ENCODE results near the gene CMC2. TPM values are rescaled to one million over a fixed set of nuclear protein-coding genes. Genes with fewer than 3 reads are reported as not detected.

CMC2 gene
- polyA plus RNA-seq, 1 donor (not counting 4 experiments of a cell fraction or from before 2014, with no cell fraction given), result 91.8 TPM

DNA sequence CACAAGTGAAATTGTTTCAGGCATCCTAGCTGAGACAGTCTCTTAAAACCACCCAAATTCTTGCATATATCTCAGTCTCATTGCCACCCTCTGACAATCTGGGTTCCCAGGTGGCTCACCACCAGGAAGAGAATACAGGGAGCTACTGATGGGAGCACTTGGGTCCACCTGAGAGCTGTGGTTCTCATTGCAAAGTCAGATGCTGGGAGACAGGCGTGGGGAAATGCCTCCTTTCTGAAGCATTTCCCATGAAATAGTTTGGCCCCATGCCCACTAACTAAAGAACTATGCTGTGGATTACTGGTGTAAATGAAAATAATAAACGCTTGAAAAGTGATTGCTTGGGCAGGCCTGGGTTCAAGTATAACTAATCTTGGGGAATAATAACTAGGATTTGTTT, 70.3 kb downstream of the CMC2 start:
- Histone ChIP-seq H3K79me2 (ENCODE audit: control insufficient read depth, insufficient read depth, low read length) (no peaks in the 10 kb centered on the region), H3K4me1 (ENCODE audit: control insufficient read depth, extremely low read depth, insufficient read depth, low read length) (peaks cover 28% of the 10 kb centered on the region), H3K9ac (ENCODE audit: control insufficient read depth, extremely low read depth, insufficient read depth, low read length) (no peak overlapping the region), H3K9me3 (ENCODE audit: control insufficient read depth, low read depth, low read length) (no peaks in the 10 kb centered on the region), H4K20me1 (ENCODE audit: control insufficient read depth, extremely low read depth, insufficient read depth, low read length) (no peaks in the 10 kb centered on the region), H3K9me1 (ENCODE audit: control insufficient read depth, extremely low read depth, insufficient read depth, low read length) (no peaks in the 10 kb centered on the region), H3K4me2 (ENCODE audit: control insufficient read depth, extremely low read depth, insufficient read depth, low read depth, low read length) (no peak overlapping the region), H3K27ac (ENCODE audit: control insufficient read depth, insufficient read depth, low read length) (no peak overlapping the region), H3K27me3 (ENCODE audit: control insufficient read depth, extremely low read depth, insufficient read depth, low read length) (no peaks in the 10 kb centered on the region), H2AFZ (ENCODE audit: control insufficient read depth, low read length) (no peak overlapping the region), H3K36me3 (ENCODE audit: control insufficient read depth in 2 of 2, extremely low read depth in 1 of 2, insufficient read depth in 2 of 2, low read length in 2 of 2) (no peaks in the 10 kb centered on the region), H3K4me3 (ENCODE audit: control insufficient read depth in 2 of 3, extremely low read depth in 1 of 3, insufficient read depth in 2 of 3, low read depth in 1 of 3, low read length in 3 of 3) (no peak overlapping the region)
- FAIRE-seq, result no peak
- no peak for DNase-seq (ENCODE audit: low read depth, low spot score)
- TF ChIP-seq CTCF (optimal IDR thresholded peaks at IDR 0.05 in 1 of 3, IDR thresholded peaks at IDR 0.05 in 1 of 3, conservative IDR thresholded peaks at IDR 0.05 in 1 of 3; ENCODE audit: extremely low read depth in 1 of 3, insufficient read depth in 2 of 3, low read length in 3 of 3), result no peak
- TF ChIP-seq EZH2 (IDR thresholded peaks at IDR 0.05; ENCODE audit: low read length), result no peak
- dilution Hi-C loops (cut with MboI; ENCODE audit: extremely low pct_ligation_motif_present, low sequenced_read_pairs), result no loop called here

GRCh38 chr16:80935691-80936090, 71.0 kb downstream of the CMC2 start:
- Histone ChIP-seq H2AFZ (ENCODE audit: control insufficient read depth, low read length) (no peak overlapping the region), H3K4me3 (ENCODE audit: control insufficient read depth in 2 of 3, extremely low read depth in 1 of 3, insufficient read depth in 2 of 3, low read depth in 1 of 3, low read length in 3 of 3) (no peak overlapping the region), H3K4me1 (ENCODE audit: control insufficient read depth, extremely low read depth, insufficient read depth, low read length) (peaks cover 28% of the 10 kb centered on the region), H3K79me2 (ENCODE audit: control insufficient read depth, insufficient read depth, low read length) (no peaks in the 10 kb centered on the region), H4K20me1 (ENCODE audit: control insufficient read depth, extremely low read depth, insufficient read depth, low read length) (no peaks in the 10 kb centered on the region), H3K27me3 (ENCODE audit: control insufficient read depth, extremely low read depth, insufficient read depth, low read length) (no peaks in the 10 kb centered on the region), H3K9ac (ENCODE audit: control insufficient read depth, extremely low read depth, insufficient read depth, low read length) (no peak overlapping the region), H3K9me3 (ENCODE audit: control insufficient read depth, low read depth, low read length) (no peaks in the 10 kb centered on the region), H3K36me3 (ENCODE audit: control insufficient read depth in 2 of 2, extremely low read depth in 1 of 2, insufficient read depth in 2 of 2, low read length in 2 of 2) (no peaks in the 10 kb centered on the region), H3K4me2 (ENCODE audit: control insufficient read depth, extremely low read depth, insufficient read depth, low read depth, low read length) (no peak overlapping the region), H3K9me1 (ENCODE audit: control insufficient read depth, extremely low read depth, insufficient read depth, low read length) (no peaks in the 10 kb centered on the region), H3K27ac (ENCODE audit: control insufficient read depth, insufficient read depth, low read length) (no peak overlapping the region)
- DNase-seq (ENCODE audit: low read depth, low spot score) (no peak), FAIRE-seq (no peak)
- no peak for TF ChIP-seq EZH2 (IDR thresholded peaks at IDR 0.05; ENCODE audit: low read length)
- no peak for TF ChIP-seq CTCF (optimal IDR thresholded peaks at IDR 0.05 in 1 of 3, IDR thresholded peaks at IDR 0.05 in 1 of 3, conservative IDR thresholded peaks at IDR 0.05 in 1 of 3; ENCODE audit: extremely low read depth in 1 of 3, insufficient read depth in 2 of 3, low read length in 3 of 3)
- dilution Hi-C loops (cut with MboI; ENCODE audit: extremely low pct_ligation_motif_present, low sequenced_read_pairs), result no loop called here
